IPS-20b (cell line): ENCODE data around the gene MCTP1.

Source experiments
- H3K27ac ChIP-seq: one replicate; pipeline ENCODE4 v1.5.1; 2013; ENCODE audit warnings: low read length
- H3K27me3 ChIP-seq: 2 replicates; pipeline ENCODE4 v1.6.1; 2013; ENCODE audit warnings: mild to moderate bottlenecking, low read length, inconsistent platforms; ENCODE audit not compliant: insufficient read depth
- H3K36me3 ChIP-seq: 2 replicates; pipeline ENCODE4 v1.6.1; 2013; ENCODE audit warnings: low read depth, mild to moderate bottlenecking, inconsistent platforms, low read length, moderate library complexity; ENCODE audit not compliant: insufficient read depth
- H3K4me1 ChIP-seq: 2 replicates; pipeline ENCODE4 v1.6.1; 2013; ENCODE audit warnings: mild to moderate bottlenecking, control low read depth, inconsistent platforms, low read length, moderate library complexity; ENCODE audit not compliant: insufficient read depth
- H3K4me3 ChIP-seq: 2 replicates; pipeline ENCODE4 v1.5.1; 2013; ENCODE audit warnings: mild to moderate bottlenecking, low read length, inconsistent platforms
- H3K9ac ChIP-seq: 2 replicates; pipeline ENCODE4 v1.6.1; 2013; ENCODE audit warnings: low read depth, mild to moderate bottlenecking, inconsistent platforms, low read length, moderate library complexity
- H3K9me3 ChIP-seq: 2 replicates; pipeline ENCODE4 v1.6.1; 2013; ENCODE audit warnings: mild to moderate bottlenecking, low read depth, low read length, inconsistent platforms; ENCODE audit not compliant: insufficient read depth

Gene MCTP1

GRCh38 chr5:95043648-95044047 lies 241.2 kb downstream of the MCTP1 start:
- Histone ChIP-seq H3K4me1 (no peaks in the 10 kb centered on the region), H3K27me3 (no peaks in the 10 kb centered on the region), H3K4me3 (no peak overlapping the region), H3K9ac (no peak overlapping the region), H3K36me3 (no peaks in the 10 kb centered on the region), H3K27ac (no peak overlapping the region), H3K9me3 (no peaks in the 10 kb centered on the region)

- no peak overlapping the region for H3K9ac ChIP-seq
- no peak overlapping the region for H3K4me3 ChIP-seq
- H3K36me3 ChIP-seq, result no peaks in the 10 kb centered on the region
- no peaks in the 10 kb centered on the region for H3K9me3 ChIP-seq
- no peaks in the 10 kb centered on the region for H3K27me3 ChIP-seq
- no peak overlapping the region for H3K27ac ChIP-seq
- no peaks in the 10 kb centered on the region for H3K4me1 ChIP-seq
Observed at GRCh38 chr5:95043234-95043633, 241.7 kb downstream of the MCTP1 start.

GRCh38 chr5:95042037-95042436 lies 242.9 kb downstream of the MCTP1 start:
- Histone ChIP-seq H3K27ac (no peak overlapping the region), H3K4me3 (no peak overlapping the region), H3K27me3 (no peaks in the 10 kb centered on the region), H3K9ac (no peak overlapping the region), H3K4me1 (no peaks in the 10 kb centered on the region), H3K36me3 (no peaks in the 10 kb centered on the region), H3K9me3 (no peaks in the 10 kb centered on the region)

- Histone ChIP-seq H3K36me3 (no peaks in the 10 kb centered on the region), H3K9me3 (no peaks in the 10 kb centered on the region)
Observed at GRCh38 chr5:95035891-95036685, 248.8 kb downstream of the MCTP1 start.

GRCh38 chr5:95032801-95033200 lies 252.1 kb downstream of the MCTP1 start:
- Histone ChIP-seq H3K9ac (no peak overlapping the region), H3K9me3 (no peaks in the 10 kb centered on the region), H3K4me3 (no peak overlapping the region), H3K27me3 (no peaks in the 10 kb centered on the region), H3K4me1 (no peaks in the 10 kb centered on the region), H3K27ac (no peak overlapping the region), H3K36me3 (no peaks in the 10 kb centered on the region)

More at GRCh38 chr5:95035891-95036685, 248.8 kb downstream of the MCTP1 start:
- no peak overlapping the region for H3K27ac ChIP-seq
- H3K9ac ChIP-seq, result no peak overlapping the region
- H3K27me3 ChIP-seq, result no peaks in the 10 kb centered on the region
- no peak overlapping the region for H3K4me3 ChIP-seq
- no peaks in the 10 kb centered on the region for H3K4me1 ChIP-seq

GRCh38 chr5:95029569-95030366 lies 255.1 kb downstream of the MCTP1 start:
- Histone ChIP-seq H3K4me3 (no peak overlapping the region), H3K4me1 (no peaks in the 10 kb centered on the region), H3K9ac (no peak overlapping the region), H3K9me3 (no peaks in the 10 kb centered on the region), H3K36me3 (no peaks in the 10 kb centered on the region), H3K27me3 (no peaks in the 10 kb centered on the region), H3K27ac (no peak overlapping the region)

GRCh38 chr5:95027775-95028174 lies 257.1 kb downstream of the MCTP1 start:
- Histone ChIP-seq H3K9ac (no peak overlapping the region), H3K4me1 (no peaks in the 10 kb centered on the region)

GRCh38 chr5:95027151-95027721 lies 257.7 kb downstream of the MCTP1 start:
- Histone ChIP-seq H3K27me3 (no peaks in the 10 kb centered on the region), H3K9ac (no peak overlapping the region), H3K9me3 (no peaks in the 10 kb centered on the region), H3K36me3 (no peaks in the 10 kb centered on the region), H3K4me1 (no peaks in the 10 kb centered on the region), H3K4me3 (no peak overlapping the region), H3K27ac (no peak overlapping the region)

More at GRCh38 chr5:95027775-95028174, 257.1 kb downstream of the MCTP1 start:
- no peaks in the 10 kb centered on the region for H3K27me3 ChIP-seq
- no peak overlapping the region for H3K27ac ChIP-seq
- H3K9me3 ChIP-seq, result no peaks in the 10 kb centered on the region
- no peak overlapping the region for H3K4me3 ChIP-seq
- no peaks in the 10 kb centered on the region for H3K36me3 ChIP-seq

- Histone ChIP-seq H3K36me3 (no peaks in the 10 kb centered on the region), H3K9me3 (no peaks in the 10 kb centered on the region), H3K27me3 (no peaks in the 10 kb centered on the region), H3K4me3 (no peak overlapping the region), H3K27ac (no peak overlapping the region), H3K4me1 (no peaks in the 10 kb centered on the region), H3K9ac (no peak overlapping the region)
Observed at GRCh38 chr5:95026718-95027117, 258.2 kb downstream of the MCTP1 start.

GRCh38 chr5:95022967-95023695 lies 261.8 kb downstream of the MCTP1 start:
- no peaks in the 10 kb centered on the region for H3K27me3 ChIP-seq
- H3K4me3 ChIP-seq, result no peak overlapping the region
- no peaks in the 10 kb centered on the region for H3K36me3 ChIP-seq
- H3K9ac ChIP-seq, result no peak overlapping the region
- H3K4me1 ChIP-seq, result no peaks in the 10 kb centered on the region
- H3K9me3 ChIP-seq, result no peaks in the 10 kb centered on the region
- no peak overlapping the region for H3K27ac ChIP-seq

GRCh38 chr5:95020345-95020744 lies 264.5 kb downstream of the MCTP1 start:
- Histone ChIP-seq H3K4me1 (no peaks in the 10 kb centered on the region), H3K36me3 (no peaks in the 10 kb centered on the region), H3K27me3 (no peaks in the 10 kb centered on the region), H3K27ac (no peak overlapping the region), H3K4me3 (no peak overlapping the region), H3K9ac (no peak overlapping the region), H3K9me3 (no peaks in the 10 kb centered on the region)
